HG02678 (cell line): ENCODE data around the gene COMMD9.

Experiments
- ATAC-seq: cut with Tn5 transposase; IDR thresholded peaks from one replicate; pipeline ENCODE4 v1.9.1; 2021; ENCODE audit warnings: mild to moderate bottlenecking, moderate library complexity; ENCODE audit not compliant: unreplicated experiment

The COMMD9 gene

DNA sequence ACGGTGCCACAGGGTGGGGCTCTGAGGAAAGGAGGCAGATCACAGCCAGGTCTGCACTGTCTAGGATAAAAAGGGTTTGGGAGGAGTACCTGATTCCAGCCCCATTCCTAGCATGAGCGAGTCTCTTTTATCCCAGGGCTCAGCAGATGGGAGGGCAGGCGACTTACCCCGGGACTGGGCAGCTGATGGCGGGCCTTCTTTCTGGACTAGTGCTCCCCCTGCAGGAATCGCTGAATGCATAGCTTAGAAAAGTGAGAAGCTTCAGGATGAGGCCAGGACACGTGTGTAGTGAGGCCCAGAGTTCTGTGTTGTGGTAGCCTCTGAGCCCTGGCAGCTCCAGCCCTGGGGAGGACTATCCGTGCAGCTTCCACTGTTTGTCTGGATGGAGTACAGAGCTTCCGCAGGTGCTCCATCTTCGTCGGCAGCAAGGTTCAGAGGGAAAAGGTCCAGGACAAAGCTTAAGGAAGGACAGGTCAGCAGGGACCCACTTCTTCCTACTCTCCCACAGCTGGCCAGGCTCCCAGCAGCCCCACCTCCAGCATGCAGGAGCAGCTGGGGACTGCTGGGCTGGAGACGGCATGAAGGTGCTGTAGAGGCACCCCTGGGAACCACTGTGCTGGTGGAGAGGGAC lies 30.4 kb downstream of the COMMD9 start:
- no peak for ATAC-seq

DNA sequence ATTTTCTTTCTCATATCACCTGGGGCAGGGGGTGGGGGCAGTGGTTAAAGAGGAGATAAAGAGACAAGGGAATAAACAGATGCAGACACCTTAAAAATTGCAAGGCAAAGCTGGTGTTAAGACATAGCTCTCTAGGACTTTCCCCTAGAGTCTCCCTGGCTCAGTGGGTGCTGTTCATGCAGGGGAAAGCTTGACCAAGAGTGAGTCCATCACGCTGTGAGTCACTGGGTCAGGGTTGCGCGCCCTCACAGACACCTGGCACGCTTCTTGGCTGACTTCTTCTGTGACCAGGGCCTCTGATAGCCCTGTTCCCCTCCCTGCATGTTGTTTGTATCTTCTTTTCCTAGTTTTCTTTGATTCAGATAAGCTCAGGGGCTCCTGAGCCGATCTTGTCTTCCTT lies 31.9 kb downstream of the COMMD9 start:
- no peak for ATAC-seq

DNA sequence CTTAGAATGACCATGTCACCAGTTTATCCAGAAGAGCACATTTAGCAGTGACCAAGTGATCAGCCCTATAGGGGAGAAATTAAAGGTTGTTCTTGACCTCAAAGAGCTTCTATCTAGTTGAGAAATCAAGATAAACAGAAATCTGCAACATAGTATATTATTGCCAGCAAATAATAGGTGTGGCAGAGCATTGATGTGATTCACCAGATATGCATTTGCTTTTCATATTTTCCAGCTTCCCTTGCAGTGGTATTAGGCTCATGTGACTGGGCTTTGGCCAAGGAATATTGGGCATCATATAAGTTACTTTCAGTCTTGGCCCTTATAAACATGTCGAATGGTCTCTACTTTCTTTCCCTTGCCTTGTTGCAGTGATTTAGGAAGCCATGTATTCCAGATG lies 34.5 kb downstream of the COMMD9 start:
- no peak for ATAC-seq

DNA sequence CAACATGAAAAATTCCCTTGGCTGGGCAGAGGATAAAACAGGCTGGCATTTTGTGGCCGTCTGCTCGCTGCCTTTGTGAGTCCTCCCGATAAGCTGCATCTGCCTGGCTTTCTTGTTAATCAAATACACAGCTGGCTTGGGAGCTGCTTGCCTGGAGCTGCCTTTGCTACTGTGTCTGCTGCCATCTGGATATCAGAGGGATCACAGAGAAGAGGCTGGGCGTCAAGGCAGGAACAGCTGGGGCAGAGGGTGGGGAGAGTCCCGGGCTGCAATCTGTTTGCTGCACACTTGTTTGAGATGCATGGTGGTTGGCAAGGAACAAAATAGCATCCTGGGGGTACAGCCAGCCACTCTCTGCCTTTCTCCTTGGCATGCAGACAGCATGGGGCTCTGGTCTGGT lies 36.0 kb downstream of the COMMD9 start:
- ATAC-seq: no peak

DNA sequence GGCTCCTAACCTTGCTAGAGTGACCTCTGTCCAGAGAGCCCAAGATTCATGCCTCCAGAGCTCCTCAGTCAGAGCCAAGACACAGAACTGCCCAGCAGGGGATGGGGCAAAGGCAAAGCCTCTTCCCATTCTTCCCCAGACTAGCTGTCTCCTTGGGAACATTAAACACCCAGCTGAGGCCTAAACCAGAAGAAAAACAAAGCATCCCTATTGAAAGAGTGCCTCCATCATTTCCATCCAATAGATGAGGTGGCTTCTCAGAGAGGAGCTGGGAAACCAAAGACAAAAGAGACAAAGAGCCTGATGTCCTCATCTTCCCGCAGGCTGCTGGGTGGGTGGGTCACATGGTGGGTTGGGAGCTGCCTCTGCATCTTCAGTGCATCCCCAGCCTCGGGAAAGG lies 37.4 kb downstream of the COMMD9 start:
- no peak for ATAC-seq

DNA sequence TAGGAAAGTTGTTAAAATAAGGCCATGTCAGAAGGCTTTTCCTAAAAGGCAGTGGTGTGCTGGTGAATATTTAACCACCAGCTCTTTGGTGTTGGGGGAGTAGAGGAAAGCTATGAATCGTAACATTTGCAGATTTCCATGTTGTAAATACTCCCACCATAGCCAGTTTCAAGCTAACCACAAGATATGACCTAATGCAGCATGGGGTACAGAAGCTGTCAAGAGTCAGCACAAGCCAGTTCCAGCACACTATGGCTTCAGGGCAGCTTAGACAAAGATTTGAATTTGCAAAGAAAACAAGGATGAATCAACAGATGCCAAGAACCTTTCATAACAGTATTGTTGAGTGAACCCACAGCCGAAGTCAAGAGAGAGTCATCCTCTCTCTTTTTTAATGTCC lies 40.0 kb downstream of the COMMD9 start:
- ATAC-seq: no peak

DNA sequence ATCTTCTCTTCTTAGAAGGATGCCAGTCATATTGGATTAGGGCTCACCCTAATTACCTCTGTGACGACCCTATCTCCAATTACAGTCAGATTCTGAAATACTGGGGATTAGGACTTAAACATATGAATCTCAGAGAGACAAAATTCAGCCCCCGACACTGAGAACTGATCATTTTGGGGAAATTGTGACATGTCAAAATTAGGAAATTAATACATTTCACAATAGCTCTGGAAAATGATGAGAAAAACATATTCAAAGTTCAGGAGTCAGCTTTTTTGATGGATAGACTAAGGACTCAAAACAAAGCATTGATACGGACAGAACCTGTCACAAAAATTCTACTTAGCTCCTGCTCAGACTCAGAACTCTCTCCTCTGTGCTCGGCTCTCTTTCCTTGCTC lies 40.8 kb downstream of the COMMD9 start:
- ATAC-seq: no peak

DNA sequence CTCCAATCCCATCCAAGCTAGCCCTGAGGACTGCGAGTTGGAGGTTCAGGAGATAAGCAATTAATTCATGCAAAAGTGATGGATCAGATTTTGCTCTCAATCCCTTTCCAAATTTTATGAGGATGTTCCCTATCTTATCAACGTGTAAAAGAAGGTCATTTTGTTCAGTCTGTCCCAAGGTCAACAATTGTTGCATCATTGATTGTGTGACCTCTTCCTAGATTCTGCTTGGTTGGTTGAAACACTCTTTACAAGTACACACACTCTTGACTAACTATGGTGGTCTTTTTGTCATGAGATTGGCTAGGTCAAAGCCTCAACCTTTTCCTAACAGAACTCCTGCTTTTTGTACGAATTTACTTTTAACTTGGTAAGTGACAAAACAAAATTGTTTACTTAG lies 41.7 kb downstream of the COMMD9 start:
- no peak for ATAC-seq

DNA sequence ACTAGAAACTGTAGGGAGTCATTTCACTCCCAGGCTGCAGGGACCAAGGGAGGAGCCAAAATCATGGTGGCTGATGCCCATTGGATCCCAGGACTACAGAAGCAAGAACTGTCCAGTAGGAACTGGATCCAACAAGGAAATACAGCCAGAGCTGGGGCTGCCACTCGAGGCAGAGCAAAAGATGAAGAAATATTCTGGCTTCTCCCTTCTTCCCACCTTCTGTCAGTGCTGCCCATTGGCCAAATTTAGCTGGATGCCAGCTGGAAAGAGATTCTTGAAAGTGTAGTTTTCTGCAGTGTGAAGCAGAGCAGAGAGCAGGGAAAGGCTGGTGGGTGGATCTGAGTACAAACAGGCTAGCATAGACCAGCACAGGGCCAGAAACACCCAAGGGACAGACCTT lies 45.6 kb downstream of the COMMD9 start:
- ATAC-seq: no peak

DNA sequence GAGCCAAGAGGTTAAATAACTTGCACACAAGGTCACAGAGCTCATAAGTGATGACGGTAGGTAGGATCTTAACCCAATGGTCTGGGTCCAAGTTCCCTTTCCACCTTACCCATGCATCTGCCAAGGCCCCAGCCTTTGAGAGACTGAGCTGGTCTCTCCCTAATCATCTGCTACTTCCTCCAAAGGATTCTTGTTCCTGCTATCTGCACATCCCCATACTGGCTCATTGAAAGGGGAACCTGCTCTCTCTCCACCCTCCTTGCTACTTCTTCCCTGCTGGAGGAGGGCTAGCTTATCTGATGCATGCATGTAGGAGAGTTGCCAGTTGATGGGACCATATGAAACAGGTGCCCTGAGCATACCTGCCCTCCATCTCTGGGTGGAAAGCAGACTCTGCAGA lies 47.7 kb downstream of the COMMD9 start:
- ATAC-seq: no peak

DNA sequence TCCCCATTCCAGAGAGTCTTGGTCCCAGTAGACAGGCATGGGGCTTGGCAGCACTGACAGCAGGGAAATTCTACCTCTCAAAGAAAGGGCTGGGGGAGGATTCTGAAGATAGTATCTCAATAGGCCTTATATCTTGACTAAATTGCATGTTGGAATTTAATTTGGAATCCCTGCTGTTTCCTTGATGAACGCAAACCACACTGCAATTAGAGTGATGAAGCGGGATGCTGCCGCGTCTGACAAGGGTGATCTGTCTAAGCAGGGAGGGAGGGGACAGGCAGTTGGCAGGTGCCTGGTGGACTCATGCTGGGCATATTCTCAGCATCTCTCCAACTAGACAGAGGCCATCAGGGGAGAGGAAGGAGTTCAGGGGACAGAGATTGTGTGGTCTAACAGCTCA lies 48.4 kb downstream of the COMMD9 start:
- no peak for ATAC-seq

DNA sequence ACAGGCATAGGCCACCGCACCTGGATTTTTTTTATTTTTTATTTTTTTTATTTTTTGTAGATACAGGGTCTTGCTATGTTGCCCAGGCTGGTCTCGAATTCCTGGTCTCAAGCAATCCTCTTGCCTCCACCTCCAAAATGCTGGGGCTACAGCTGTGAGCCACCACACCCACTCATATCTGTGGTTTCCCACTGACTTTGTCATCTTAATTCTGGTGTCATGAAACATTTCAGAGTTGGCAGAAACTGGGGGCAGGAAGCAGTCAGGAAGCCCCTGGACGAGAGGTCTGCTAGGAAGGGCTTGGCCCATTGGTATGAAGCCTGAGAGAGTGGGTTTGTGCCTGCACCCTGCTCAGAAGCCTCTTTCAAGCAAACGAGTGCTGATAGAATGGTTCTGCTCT lies 49.1 kb downstream of the COMMD9 start:
- ATAC-seq: no peak

DNA sequence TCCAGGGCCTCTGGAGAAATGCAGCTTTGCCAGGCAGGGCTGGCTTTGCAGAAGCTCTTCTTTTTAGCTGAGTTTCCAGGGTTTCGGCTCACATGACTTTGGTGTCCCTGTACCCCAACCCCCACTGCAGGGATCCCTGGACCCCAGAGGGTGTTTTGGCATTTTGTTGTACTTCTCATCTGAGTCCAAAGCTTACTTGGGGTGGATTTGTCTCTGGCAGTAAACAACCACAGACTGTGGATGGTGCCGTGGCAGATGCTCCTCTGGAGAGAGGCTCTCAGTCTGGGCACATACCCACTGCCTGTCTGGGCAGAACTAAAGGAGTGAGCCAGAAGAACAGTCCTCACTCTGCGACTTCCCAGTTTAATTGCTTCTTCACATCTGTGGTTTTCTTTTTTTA lies 49.6 kb downstream of the COMMD9 start:
- ATAC-seq: no peak

DNA sequence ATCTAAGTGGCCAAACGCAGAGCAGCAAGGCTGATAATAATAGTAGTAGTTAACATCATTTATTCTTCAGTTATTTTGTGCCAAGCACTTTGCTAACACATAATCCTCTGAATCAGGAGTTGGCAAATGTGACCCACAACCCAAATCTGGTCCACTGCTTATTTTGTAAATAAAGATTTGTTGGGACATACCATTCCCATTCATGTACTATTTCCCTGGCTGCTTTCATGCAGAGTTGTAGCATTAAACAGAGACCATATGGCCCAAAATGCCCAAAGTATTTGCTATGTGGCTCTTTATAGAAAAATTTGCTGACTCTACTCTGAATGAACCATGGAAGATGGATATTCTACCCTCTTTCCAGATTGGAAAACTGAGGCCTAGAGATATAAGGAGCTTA lies 50.3 kb downstream of the COMMD9 start:
- no peak for ATAC-seq

DNA sequence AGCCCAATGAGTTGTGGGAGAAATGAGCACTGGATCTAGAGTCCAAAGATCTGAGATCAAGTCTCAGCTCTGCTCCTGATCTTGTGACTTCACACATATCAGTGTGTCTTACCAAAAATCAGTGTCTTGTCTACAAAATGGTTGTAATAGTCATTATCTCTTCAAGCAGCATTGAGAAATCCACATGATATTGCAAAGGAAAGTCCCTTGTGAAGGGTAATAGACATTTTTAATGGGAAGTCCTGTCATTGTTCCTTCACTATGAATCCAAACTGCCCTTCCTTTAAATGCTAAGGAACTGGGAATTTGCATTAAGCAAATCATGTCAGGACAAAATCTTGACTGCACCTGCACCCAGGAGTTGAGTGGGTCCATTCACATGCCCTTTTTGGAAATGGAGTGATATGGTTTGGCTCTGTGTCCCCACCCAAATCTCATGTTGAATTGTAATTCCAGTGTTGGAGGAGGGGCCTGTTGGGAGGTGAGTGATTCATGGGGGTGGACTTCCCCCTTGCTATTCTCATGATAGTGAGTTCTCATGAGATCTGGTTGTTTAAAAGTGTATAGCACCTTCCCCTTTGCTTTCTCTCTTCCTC lies 51.1 kb downstream of the COMMD9 start:
- no peak for ATAC-seq

DNA sequence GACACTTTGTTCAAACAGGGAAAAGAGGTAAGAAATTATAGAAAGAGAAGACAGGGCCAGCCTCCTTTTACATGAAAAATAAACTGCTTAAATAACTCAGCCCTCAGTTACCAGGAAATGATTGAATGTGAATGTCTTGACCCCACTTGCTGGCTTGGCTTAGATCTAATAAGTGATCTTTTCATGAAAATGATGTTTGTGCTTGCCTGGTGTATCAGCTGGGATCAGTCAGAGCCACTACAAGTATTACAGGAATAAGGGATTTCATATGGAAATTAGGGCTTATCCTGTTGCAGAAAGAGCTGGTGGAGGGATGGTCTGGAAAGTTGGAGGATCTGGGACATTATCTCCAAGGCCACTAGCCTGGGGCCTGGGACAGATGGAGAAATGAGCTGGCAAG lies 51.8 kb downstream of the COMMD9 start:
- no peak for ATAC-seq

DNA sequence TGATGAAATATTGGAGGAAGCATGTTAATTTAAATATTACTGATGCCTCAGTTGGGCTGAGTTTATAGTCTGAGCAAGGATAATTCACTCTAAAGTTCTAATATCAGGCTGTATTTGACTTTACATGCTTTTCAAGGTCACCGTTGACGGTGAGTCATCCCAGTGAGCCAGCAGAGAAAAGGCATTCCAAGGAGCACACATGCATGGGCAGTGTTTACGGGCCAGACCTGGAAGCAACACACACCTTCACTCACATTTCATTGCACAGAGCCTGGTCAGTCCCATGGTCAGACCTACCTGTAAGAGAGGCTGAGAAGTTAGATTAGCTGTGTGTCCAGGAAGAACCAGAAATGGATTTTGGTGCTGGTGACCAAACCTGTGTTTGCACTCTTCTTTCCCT lies 53.5 kb downstream of the COMMD9 start:
- ATAC-seq: no peak

DNA sequence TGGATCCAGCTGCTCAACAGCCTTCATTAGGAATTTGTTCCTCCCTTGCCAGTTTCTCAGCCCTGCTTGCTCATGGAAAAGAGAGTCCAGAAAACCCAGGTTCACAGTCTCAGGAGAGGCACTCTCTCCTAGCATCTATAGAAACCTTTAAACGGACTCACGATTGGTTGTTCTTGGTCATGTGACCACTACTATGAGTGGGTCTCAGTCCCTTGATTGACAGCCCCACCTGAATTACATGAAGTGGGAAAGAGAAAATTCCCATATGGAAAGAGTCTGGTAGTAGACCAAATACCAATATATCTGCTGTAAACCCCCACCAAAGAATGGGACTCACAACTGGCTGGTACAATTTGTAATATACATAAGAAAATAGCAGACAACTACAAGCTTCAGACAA lies 54.4 kb downstream of the COMMD9 start:
- ATAC-seq: no peak

DNA sequence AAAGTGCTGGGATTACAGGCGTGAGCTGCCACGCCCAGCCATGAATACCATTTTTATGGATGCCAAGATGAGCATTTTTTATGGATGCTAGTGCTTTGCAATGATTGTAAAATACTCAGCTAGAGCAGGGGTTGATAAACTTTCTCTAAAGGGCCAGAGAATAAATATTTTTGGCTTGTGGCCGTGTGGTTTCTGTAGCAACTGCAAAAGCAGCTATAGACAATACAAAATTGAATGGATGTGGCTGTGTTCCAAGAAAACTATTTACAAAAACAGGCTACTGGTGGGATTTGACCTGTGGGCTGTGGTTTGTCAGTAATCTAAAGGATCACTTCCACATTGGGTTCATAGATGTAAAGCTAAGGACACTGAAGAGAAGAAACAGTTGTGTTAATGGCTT lies 56.0 kb downstream of the COMMD9 start:
- no peak for ATAC-seq

DNA sequence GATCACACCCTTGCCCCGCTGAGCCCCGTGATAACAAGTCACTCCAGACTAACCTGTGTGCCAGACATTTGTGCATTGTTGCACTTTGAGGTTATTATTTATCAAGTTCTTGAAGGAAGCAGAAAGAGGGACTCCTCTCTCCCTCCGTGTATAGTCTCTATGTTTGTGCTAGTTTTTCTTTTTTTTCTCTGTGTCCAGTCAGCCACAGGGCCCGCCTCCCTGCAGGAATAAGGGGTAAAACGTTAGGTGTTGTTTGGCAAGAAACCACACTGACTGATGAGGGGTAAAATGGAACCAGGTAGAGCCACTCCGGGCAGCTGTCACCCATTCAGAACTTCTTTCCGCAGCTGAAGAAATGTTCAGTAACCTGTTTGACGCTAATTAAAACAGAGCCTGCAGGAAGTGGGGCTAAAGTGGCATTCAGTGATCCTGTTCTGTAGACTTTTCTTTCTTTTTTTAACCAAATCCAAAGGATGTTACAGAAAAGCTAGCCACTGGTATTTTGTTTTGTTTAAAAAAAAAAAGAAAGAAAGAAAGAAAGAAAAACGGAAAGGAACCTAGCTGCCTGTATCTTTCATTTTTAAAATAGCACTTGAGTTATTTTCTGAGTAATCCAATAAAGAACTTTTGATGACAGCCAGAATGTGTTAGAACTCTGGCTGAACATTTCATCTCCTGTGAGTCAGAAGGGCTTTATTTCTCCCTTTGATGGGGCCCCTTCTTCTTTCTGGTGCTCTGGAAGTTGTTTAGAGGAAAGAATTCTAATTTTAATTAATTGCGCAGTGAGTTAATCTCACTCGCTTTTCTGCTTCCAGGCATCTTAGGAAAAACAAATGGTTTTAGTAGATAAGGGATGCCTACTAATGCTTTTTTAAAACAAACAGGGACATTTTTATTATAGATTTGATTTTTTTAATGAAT lies 58.2 kb downstream of the COMMD9 start:
- ATAC-seq: no peak

DNA sequence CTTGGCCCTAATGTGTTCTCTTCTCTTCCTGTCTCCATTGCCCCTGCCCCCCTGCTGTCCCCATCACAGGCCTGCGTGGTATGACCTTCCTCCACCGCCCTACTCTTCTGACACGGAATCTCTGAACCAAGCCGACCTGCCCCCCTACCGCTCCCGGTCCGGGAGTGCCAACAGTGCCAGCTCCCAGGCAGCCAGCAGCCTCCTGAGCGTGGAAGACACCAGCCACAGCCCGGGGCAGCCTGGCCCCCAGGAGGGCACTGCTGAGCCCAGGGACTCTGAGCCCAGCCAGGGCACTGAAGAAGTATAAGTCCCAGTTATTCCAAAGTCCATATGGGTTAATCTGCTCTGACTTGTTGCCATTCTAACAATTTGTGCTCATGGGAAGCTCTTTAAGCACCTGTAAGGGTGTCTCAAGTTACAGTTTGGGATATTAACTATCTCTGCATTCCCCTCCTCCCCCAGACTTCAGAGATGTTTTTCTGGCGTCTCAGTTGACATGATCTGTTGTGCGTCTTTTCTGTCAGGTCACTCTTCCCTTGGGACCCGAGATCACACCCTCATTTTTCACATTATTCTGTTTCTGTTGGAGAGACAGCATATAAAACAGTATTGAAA lies 60.0 kb downstream of the COMMD9 start:
- ATAC-seq: no peak

DNA sequence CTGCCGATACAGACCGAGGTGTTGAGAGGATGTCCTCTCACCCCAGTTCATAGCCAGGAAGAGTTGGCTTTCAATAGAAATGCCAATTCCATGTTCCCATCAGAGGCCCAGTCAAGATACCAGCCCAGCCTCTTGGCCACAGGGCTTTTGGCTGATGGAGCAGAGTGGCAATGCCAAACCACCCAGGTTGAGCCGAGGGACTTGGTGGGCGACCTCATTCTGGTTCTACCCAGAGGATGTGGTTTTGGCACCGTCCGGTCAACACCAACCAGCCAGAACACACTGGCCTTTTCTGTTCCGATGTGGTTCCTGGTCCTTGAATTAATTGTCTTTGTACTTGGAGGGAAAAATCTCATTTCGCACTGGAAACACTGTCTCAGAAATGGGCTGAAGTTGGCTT lies 60.5 kb downstream of the COMMD9 start:
- no peak for ATAC-seq
